A549 treated with CpdA at 1 μM for 4 hours (cell line): Measurements from ENCODE around the gene ST6GALNAC1. TPM values are rescaled to one million over a fixed set of nuclear protein-coding genes. Genes with fewer than 3 reads are reported as not detected.

Experiments
- total RNA-seq: library from RNA; stranded (reverse); fragments of 200-300 nt; extraction: Qiagen RNA extraction; gene quantifications from 5 replicates; pipeline ENCODE4 v1.2.3, GENCODE V29; 2022; ENCODE audit warnings: low read depth

The ST6GALNAC1 gene, protein sequence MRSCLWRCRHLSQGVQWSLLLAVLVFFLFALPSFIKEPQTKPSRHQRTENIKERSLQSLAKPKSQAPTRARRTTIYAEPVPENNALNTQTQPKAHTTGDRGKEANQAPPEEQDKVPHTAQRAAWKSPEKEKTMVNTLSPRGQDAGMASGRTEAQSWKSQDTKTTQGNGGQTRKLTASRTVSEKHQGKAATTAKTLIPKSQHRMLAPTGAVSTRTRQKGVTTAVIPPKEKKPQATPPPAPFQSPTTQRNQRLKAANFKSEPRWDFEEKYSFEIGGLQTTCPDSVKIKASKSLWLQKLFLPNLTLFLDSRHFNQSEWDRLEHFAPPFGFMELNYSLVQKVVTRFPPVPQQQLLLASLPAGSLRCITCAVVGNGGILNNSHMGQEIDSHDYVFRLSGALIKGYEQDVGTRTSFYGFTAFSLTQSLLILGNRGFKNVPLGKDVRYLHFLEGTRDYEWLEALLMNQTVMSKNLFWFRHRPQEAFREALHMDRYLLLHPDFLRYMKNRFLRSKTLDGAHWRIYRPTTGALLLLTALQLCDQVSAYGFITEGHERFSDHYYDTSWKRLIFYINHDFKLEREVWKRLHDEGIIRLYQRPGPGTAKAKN
- 0.30 to 0.31 TPM in 2 of 5 replicates, not detected in the others for total RNA-seq

DNA sequence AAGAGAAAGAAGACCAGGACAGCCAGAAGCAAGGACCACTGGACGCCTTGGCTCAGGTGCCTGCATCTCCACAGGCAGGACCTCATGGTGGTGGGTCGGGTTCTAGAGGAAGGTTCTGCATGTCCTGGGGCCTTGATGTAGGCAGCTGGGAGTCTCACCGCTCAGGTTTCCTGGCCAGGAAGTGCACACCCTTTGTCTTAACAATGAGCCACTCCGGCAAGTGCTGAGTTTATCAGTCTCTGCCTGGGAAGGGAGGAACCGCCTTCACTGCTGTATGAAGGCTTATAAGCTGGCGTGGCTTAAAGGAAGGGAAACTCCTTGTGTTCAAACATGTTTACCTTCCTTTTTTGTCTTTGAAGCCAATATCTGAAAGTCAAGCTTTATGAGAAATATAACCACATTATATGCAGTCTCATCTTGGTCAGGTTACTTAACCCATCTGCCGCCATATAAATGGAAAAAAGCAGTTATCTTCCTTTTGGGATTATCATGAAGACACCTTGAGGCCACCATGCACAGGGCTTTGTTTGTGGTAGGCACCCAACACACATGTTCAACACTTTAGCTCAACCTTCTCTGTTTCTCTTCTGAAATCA lies at the start of gene ST6GALNAC1:
TSS of gene ST6GALNAC1 (minus strand) at position 205 of the 596 bp plus-strand sequence. CDS start at position 86, 119 bp downstream.

GRCh38 chr17:76585649-76586593 lies 57.6 kb downstream of the ST6GALNAC1 start, which contains the start of gene ST6GALNAC2:
Gene ST6GALNAC2 (minus strand): TSS chr17:76585860. CDS start chr17:76585808, 52 bp downstream.

Other genes with a start within 250 kb of the ST6GALNAC1 start
- gene UBE2O, start 190.6 kb downstream of the ST6GALNAC1 start, total RNA-seq, result 31.1 to 38.0 TPM (median 34.6 TPM) in 5 replicates
- gene AANAT, start 176.2 kb downstream of the ST6GALNAC1 start, total RNA-seq, result 0.25 to 0.50 TPM (median 0.31 TPM) in 4 of 5 replicates, not detected in the other
- gene RHBDF2, start 142.3 kb downstream of the ST6GALNAC1 start, total RNA-seq, result 56.3 to 75.4 TPM (median 63.3 TPM) in 5 replicates
- gene CYGB, start 106.0 kb downstream of the ST6GALNAC1 start, total RNA-seq, result 1.1 to 1.9 TPM (median 1.2 TPM) in 5 replicates
- 0.02 TPM in 1 of 5 replicates, not detected in the others for gene PRCD, start 103.7 kb downstream of the ST6GALNAC1 start, total RNA-seq
- gene ST6GALNAC2, start 57.9 kb downstream of the ST6GALNAC1 start, total RNA-seq, result 0.22 to 0.61 TPM (median 0.47 TPM) in 5 replicates
- gene MXRA7, start 67.2 kb upstream of the ST6GALNAC1 start, total RNA-seq, result 58.7 to 65.6 TPM (median 62.3 TPM) in 5 replicates
- 72.1 to 89.0 TPM (median 83.0 TPM) in 5 replicates for gene JMJD6, start 82.8 kb upstream of the ST6GALNAC1 start, total RNA-seq
- gene METTL23, start 83.1 kb upstream of the ST6GALNAC1 start, total RNA-seq, result 59.0 to 66.9 TPM (median 61.5 TPM) in 5 replicates
- gene SRSF2, start 93.6 kb upstream of the ST6GALNAC1 start, total RNA-seq, result 379 to 470 TPM (median 431 TPM) in 5 replicates
- gene MFSD11, start 94.4 kb upstream of the ST6GALNAC1 start, total RNA-seq, result 20.5 to 23.6 TPM (median 22.5 TPM) in 5 replicates
- 17.4 to 24.1 TPM (median 23.1 TPM) in 5 replicates for gene MGAT5B, start 224.6 kb upstream of the ST6GALNAC1 start, total RNA-seq